GM18861 (cell line): ENCODE measurements around the gene WIPF1.

Source experiments
- ATAC-seq: cut with Tn5 transposase; IDR thresholded peaks from one replicate; pipeline ENCODE4 v1.9.1; 2021; ENCODE audit not compliant: unreplicated experiment

WIPF1 gene

GRCh38 chr2:174545240-174545639, 52.4 kb downstream of the WIPF1 start:
- ATAC-seq = no peak

DNA sequence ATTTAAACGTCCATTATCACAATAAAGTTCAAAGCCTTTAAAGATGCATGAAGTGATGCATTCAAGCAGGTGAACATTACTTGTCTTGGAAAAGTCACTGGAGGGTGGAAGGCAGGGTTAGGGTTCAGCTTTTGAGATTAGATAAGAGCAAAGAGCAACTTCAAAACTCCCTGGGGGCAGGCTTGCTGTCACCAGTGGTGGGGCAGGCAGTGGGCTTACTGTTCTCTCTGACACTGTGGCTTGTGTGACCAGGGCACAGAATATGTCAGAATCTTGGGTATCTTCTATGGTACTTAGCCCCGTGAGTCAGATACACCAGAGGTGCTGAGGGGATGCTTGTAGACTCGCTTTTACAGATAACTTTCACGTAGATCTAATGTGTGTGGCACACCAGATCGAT, 52.8 kb downstream of the WIPF1 start:
- no peak for ATAC-seq

GRCh38 chr2:174544156-174544555, 53.4 kb downstream of the WIPF1 start:
- no peak for ATAC-seq

DNA sequence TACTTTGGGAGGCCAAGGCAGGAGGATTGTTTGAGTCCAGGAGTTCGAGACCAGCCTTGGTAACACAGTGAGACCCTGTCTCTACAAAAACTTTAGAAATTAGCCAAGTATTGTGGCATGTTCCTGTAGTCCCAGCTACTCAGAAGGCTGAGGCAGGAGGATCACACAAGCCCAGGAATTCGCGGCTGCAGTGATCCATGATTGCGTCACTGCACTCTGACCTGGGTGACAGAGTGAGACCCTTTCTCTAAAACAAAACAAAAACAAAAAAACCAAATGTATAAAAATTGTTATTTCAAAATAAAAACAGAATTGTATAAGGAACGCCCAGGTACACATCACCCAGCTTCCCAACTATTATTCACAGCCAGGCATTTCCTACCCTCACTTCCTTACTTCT, 56.7 kb downstream of the WIPF1 start:
- ATAC-seq = no peak

DNA sequence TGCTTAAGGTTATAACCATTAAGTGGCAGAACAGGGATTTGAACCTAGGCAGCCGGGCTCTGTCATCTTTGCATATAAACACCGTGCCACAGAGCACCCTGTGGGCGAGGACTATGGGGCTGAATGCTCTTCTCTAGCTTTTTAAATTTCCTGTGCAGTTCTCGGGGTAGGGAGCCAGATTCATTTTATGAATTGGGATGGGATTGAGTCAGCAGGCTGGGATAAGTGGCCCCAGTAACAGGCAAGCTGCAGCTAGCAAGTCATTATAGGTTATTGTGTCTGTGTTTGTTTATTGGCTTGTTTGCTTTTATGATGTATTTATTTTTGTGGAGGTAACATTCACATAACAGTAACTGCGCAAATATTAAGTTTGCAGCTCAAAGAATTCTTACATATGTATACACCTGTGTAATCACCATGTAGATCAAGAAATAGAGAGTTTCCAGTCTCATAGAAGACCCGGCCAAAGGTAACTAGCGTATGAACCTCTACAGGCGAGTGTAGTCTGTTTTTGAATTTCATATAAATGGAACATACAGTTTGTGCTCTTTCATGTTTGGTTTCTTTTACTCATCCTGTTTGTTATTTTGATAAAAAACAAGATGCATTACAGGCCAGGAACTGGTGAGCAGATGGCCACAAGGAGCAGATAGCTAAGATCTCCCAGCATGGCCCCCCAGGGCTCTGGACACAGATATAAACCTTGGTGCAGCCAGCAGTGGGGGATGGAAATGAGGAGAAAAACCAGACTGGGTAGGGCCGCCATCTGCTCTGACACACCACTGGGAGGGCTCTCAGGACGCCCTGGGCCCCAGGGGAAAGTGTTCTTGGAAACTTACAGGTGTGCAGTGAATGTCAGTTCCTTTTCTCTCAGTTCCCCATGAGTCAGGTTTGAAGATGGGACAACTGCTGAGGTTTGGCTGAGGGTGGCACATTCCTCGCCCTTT, 61.6 kb downstream of the WIPF1 start:
- ATAC-seq = no peak

DNA sequence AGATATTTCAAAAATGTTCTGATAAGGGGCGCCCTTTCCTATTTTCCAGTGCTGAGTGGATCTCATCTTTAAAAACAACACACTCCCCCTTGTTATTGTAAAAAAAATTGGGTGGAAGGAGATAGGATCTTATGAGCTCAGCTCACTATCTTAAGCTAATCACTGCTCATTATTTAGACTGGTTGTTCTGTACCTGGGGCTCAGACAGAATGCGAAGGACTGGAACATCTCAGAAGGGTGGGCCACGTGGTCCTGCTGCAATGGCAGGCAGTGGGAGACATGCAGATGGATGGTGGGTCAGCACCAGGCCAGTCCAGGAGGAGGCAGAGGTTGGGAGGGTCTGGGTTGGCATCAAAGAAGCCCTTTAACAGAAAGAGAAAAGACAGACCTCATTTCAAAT, 62.5 kb downstream of the WIPF1 start:
- ATAC-seq = no peak

DNA sequence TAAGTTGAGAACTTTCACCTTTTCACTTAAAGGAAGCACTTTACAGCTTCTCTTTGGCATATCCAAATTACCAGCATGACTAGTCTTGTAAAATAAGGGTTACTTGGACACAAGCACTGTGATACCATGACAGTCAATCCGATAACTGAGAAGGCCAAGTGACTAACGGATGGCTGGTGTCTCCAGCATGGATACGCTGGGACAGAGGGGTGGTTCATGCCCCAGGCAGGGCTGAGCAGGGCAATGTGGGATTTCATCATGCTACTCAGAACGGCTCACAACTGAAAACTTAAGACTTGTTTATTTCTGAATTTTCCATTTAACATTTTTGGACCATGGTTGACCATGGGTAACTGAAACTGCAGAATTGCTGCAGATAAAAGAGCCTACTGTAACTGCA, 67.7 kb downstream of the WIPF1 start:
- ATAC-seq = no peak

DNA sequence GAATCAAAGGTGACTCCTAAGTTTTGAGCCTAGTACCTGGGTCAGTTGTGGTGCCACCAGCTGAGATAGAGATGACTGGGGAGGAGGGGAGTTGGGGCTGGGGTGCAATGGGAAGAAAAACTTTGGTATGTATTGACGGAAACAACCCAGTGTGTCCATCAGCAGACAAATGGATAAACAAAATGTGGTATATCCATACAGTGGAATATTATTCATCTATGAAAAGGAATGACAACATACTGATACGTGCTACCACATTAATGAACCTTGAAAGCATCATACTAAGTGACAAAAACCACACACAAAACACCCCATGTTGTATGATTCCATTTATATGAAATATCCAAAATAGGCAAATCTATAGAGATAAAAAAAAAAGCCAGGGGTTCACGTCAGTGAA, 69.6 kb downstream of the WIPF1 start:
- no peak for ATAC-seq

DNA sequence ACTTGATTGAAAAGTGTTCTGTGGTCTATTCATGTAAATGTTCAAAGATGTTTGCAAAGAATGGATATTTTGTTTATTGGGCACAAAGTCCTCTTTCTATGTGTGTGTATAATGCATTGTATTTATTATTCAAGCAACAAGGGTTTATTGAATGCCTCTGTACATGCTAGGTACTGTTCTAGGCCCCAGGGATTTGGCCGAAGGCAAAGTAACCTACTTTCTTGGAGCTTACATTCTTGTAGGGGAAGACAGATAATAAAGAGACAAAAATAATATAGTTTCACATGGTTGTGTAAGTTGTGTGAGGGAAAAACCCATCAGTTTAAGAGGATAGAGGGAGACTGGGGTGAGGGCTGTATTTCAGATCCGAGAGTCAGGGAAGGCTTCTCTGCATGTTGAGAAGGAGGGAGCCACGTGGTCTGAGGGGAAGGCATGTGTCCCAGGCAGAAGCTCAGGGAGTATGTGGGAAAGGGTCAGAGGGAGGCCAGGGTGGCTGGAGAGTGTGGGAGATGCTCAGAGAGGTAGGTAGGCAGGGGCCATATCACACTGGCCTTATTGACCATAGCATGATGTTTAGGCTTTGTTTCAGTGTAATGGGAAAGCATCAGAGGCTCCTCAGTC, 70.4 kb downstream of the WIPF1 start:
- ATAC-seq = no peak

- ATAC-seq = no peak
These were observed 73.1 kb downstream of the WIPF1 start for GRCh38 chr2:174524527-174524926.

DNA sequence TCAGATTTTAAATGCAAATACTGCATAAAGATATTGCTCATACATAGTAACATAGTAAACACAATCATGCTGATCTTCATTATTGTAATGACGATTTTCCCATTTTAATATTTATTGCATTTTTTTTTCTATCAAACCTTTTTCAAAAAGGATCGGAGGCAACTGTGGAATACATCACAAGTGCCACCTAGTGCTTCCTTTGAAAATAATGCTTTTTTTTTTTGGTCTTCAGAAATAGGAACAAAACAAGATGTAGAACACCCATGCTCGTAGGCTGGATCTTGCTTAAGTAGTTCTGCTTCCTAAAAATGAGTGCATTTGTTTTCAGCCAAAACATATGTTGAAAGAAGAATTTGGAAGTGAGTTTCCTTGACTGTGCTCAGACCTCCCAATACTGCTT, 75.1 kb downstream of the WIPF1 start:
- ATAC-seq = no peak

GRCh38 chr2:174518395-174518794, 79.2 kb downstream of the WIPF1 start:
- ATAC-seq = no peak

GRCh38 chr2:174516501-174517378, 80.9 kb downstream of the WIPF1 start:
- no peak for ATAC-seq

DNA sequence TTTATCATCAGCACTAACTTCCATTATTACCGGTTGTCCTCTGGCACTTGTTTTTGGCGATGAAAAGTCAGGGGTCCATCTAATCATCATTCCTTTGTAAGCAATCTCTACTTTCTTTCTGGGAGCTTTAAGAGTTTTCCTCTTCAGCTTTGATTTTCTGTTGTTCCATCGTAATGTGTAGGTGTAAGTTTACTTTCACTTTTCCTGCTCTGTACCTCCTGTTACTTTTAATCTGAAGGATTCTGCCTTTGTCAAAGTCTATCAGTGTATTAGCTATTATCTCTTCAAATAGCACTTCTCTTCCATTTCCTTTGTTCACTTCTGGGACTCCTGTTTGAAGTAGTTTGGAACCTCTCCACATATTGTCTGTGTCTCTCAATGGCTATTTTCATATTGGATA, 85.3 kb downstream of the WIPF1 start:
- ATAC-seq = no peak

DNA sequence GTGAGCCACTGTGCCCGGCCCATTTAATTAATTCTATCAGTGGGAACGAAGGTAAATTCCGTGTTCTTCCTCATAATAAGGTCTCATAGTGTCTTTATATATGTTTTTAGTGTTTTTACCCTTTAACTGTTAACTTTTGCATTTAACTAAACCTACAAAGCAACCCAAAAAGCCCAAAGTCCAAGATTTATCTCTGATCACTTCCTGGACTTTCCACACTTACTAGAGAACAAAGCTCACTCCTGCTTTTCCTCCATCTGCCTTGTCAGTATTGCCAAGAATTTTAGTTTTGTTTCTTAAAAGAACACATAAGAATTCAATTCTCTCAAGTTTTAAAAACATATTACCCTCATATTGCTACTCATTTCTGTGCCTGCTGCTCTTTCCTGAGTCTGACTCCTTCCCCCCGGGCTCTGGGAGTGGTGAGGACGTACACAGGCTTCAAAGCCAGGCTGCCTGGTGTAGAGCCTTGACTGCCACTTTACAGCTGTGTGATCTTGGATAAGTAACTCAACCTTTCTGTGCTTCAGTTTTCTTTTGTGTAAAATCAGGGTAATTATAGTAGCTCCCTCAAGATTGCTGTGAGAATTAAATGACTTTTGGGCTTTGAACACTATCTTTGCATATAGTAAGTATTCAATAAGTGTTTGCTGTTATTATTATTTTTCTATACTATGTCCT, 85.9 kb downstream of the WIPF1 start:
- ATAC-seq = no peak

DNA sequence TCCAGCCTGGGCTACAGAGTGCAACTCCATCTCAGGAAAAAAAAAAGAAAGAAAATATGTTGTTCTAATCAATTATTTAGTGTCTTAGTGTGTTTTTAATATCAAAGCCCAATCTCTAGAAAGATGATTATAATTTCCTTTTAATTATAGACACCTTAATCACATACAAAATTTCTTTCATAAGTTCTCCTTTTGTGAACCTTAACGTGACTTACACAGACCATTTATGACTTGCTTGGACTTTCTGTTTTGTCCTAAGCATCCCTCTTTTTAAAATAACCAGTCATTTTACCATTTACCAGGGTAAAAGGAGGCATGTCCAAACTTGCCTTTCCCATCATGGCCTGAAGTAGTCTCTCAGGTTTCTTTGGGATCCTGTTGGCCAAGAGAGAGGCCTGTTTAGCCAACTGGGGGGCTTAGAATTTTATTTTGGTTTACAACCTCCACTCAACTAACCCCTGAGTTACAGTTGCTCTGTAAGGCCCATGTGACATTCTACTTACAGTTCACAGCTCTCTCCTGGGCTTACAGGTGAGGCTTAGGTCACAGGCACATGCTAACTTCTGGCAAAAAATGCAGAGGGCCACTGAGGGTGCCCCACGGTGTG, 86.9 kb downstream of the WIPF1 start:
- ATAC-seq = no peak
